ENCODE data around the gene CBX7. TPM values are rescaled to one million over a fixed set of nuclear protein-coding genes. Genes with fewer than 3 reads are reported as not detected.

CBX7 gene
- total RNA-seq, 2 donors from 2014 or later, result 82.7 to 115 TPM

DNA sequence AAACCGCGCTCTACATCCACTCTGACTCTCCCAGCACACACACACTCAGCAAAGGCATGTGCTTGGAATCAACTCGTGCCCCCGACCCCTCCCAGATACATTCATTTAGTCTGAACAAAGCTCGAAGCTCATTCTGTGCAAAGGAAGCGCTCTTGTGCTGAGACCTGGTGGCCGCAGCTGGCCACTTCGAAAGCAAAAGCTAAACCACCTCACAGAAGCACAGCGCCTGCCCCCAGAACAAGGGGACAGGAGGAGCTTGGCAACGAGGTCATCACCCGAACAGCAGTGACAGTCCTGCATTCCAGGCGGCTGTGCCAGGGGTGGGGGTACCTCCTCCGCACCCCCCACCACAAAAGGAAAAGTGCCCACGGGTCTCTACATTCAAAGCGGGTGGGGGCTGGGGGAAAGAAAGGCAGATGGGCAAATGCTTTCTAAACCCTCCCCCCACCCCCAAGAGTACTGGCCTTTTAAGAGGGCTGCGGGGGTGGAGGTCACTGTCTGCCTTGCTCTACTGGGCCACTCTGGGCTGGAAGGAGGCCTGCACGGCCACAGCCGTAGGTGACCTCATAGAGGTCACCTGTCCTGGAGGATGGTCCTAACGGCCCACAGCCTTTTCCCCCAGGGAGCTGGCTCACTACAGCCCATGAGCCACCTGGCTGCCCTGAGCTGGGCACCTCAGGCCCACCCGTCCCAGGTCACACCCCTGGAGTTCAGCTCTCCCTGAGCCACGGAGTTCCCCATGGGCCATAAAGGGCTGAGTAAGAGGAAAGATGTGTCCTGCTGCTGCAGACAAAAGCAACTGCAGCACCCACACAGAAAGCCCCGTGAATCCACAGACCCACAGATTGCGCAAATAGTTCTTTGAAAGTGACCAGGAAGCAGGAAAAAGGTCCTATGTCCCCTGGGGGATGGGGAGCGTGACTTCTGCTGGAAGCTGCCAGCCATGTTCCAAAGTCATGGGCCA is 21.3 kb downstream of the CBX7 start:
- Histone ChIP-seq H3K27ac (no peak overlapping the region), H3K36me3 (no peaks in the 10 kb centered on the region)
- 55% methylated on average over 21 of the region's 24 CpGs for WGBS

DNA sequence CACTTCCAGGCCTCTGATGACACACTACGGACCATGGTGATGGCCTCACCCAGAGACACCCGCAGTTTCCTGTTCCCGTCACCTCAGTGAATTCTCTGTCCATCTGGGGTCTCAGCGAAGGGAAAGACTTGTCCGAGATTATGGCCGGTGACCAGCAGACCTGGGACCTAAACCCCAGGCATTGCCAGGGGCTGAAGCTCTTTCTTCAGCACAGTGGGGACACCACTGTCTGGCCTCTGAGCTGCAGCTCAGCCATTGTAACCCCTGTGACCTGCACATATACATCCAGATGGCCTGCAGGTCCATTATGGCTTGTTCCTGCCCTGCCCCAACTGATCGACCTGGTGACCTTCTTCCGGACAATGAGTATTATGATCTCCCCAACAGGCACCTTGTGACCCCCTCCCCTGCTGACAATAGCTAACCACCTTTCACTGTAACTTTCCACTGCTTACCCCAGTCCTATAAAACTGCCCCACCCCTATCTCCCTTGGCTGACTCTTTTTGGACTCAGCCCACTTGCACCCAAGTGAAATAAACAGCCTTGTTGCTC is 22.3 kb downstream of the CBX7 start:
- intact Hi-C loops (cut with DNase I), result no loop called here
- no peaks in the 10 kb centered on the region for H3K27me3 ChIP-seq (replicated peaks; ENCODE audit: insufficient read depth)
- DNase-seq (ENCODE audit: low spot score), result no peak
- no peaks in the 10 kb centered on the region for H3K36me3 ChIP-seq
- TF ChIP-seq, protein P1, sequence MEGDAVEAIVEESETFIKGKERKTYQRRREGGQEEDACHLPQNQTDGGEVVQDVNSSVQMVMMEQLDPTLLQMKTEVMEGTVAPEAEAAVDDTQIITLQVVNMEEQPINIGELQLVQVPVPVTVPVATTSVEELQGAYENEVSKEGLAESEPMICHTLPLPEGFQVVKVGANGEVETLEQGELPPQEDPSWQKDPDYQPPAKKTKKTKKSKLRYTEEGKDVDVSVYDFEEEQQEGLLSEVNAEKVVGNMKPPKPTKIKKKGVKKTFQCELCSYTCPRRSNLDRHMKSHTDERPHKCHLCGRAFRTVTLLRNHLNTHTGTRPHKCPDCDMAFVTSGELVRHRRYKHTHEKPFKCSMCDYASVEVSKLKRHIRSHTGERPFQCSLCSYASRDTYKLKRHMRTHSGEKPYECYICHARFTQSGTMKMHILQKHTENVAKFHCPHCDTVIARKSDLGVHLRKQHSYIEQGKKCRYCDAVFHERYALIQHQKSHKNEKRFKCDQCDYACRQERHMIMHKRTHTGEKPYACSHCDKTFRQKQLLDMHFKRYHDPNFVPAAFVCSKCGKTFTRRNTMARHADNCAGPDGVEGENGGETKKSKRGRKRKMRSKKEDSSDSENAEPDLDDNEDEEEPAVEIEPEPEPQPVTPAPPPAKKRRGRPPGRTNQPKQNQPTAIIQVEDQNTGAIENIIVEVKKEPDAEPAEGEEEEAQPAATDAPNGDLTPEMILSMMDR (IDR thresholded peaks at IDR 0.05), result no peak
- TF ChIP-seq POLR2A (IDR thresholded peaks at IDR 0.05) (no peak), POLR2AphosphoS5 (IDR thresholded peaks at IDR 0.05) (no peak)
- H3K9me3 ChIP-seq, result no peaks in the 10 kb centered on the region
- no peak overlapping the region for H3K4me3 ChIP-seq
- peaks cover 8% of the 10 kb centered on the region for H3K4me1 ChIP-seq (replicated peaks)
- H3K27ac ChIP-seq, result no peak overlapping the region
- 92% methylated on average over 8 of the region's 8 CpGs for WGBS

More for the DNA sequence above, 21.3 kb downstream of the CBX7 start:
- Histone ChIP-seq H3K4me1 (replicated peaks) (peaks cover 10% of the 10 kb centered on the region), H3K27me3 (replicated peaks; ENCODE audit: insufficient read depth) (no peaks in the 10 kb centered on the region), H3K9me3 (no peaks in the 10 kb centered on the region), H3K4me3 (no peak overlapping the region)
- TF ChIP-seq POLR2A (IDR thresholded peaks at IDR 0.05) (no peak), POLR2AphosphoS5 (IDR thresholded peaks at IDR 0.05) (no peak)
- TF ChIP-seq, protein P1 (IDR thresholded peaks at IDR 0.05), result no peak
- no peak for DNase-seq (ENCODE audit: low spot score)
- intact Hi-C loops (cut with DNase I), result no loop called here

DNA sequence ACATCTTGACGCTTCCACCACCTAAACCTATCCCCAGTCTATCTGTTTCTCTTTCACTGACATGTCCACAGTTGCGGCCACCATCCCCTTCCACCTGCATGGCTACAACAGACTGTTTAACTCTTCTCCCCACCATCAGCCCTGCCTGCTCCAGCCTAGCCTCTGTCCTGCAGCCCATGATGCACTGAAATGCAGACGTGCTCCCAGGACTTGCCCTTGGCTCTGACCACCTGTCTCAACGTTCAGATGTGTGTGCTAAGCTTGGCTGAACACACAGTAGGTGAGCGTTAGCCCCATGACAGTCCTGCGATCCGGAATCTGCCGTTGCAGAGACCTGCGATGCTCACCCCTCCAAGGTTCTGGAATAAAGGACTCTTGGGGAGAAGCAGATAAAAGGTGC is 22.7 kb downstream of the CBX7 start:
- H3K4me3 ChIP-seq, result no peak overlapping the region
- no peaks in the 10 kb centered on the region for H3K9me3 ChIP-seq
- no peaks in the 10 kb centered on the region for H3K27me3 ChIP-seq (replicated peaks; ENCODE audit: insufficient read depth)
- no peaks in the 10 kb centered on the region for H3K36me3 ChIP-seq
- peaks cover 3% of the 10 kb centered on the region for H3K4me1 ChIP-seq (replicated peaks)
- H3K27ac ChIP-seq, result no peak overlapping the region
- no peak for DNase-seq (ENCODE audit: low spot score)
- TF ChIP-seq POLR2AphosphoS5 (IDR thresholded peaks at IDR 0.05) (no peak), POLR2A (IDR thresholded peaks at IDR 0.05) (no peak)
- TF ChIP-seq, protein P1 (IDR thresholded peaks at IDR 0.05), result no peak
- 91% methylated on average over 9 of the region's 9 CpGs for WGBS
- intact Hi-C loops (cut with DNase I), result loop anchor here (10.0 kb wide), 3 partner anchors 115 to 365 kb away; partner anchors contain the start of gene APOBEC3C

DNA sequence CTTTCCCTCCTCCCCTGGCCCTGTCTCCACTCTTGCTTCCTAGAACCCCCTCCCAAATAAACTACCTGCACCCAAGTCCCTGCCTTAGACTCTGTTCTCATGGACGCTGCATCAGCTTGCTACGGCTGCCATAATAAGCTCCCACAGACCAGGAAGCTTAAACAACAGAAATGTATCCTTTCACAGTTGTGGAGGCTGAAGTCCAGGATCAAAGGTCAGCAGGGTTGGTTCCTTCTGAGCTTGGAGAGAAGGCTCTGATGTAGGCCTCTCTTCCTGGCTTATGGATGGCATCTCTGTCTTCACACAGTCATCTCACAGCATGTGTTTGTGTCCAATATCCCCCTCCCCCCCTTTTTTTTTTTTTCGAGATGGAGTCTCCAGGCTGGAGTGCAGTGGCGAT is 23.4 kb downstream of the CBX7 start:
- TF ChIP-seq POLR2AphosphoS5 (IDR thresholded peaks at IDR 0.05) (no peak), POLR2A (IDR thresholded peaks at IDR 0.05) (no peak)
- TF ChIP-seq, protein P1 (IDR thresholded peaks at IDR 0.05), result no peak
- no peaks in the 10 kb centered on the region for H3K36me3 ChIP-seq
- no peaks in the 10 kb centered on the region for H3K9me3 ChIP-seq
- no peaks in the 10 kb centered on the region for H3K27me3 ChIP-seq (replicated peaks; ENCODE audit: insufficient read depth)
- H3K27ac ChIP-seq, result no peak overlapping the region
- no peak for DNase-seq (ENCODE audit: low spot score)
- no peaks in the 10 kb centered on the region for H3K4me1 ChIP-seq (replicated peaks)
- 80% methylated on average over 4 of the region's 4 CpGs for WGBS
- H3K4me3 ChIP-seq, result no peak overlapping the region
- intact Hi-C loops (cut with DNase I), result loop anchor here (10.0 kb wide), 3 partner anchors 114 to 364 kb away; partner anchors contain the start of gene APOBEC3C
